Measurements from ENCODE around the gene COL23A1.
"Not testable (repeated sequence)": the region's sequence is repeated elsewhere in the genome, so short reads cannot be mapped to it uniquely, and the experiment has no call there.

COL23A1 gene

DNA sequence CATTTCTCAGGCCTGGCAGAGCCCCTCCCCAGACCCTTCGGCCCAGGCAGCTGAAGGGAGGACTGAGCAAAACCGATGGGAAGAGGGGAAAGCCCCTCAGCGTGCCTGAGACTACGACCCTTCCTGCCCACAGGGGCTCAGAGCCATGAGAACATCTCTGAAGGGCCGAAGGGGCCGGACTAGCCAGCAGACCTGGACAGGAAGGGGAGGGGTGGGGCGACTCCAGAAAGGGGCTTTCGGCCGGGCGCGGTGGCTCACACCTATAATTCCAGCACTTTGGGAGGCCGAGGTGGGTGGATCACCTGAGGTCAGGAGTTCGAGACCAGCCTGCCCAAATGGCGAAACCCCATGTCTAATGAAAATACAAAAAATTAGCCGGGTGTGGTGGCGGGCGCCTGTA is 271.8 kb downstream of the COL23A1 start:
- TF ChIP-seq, protein P1, sequence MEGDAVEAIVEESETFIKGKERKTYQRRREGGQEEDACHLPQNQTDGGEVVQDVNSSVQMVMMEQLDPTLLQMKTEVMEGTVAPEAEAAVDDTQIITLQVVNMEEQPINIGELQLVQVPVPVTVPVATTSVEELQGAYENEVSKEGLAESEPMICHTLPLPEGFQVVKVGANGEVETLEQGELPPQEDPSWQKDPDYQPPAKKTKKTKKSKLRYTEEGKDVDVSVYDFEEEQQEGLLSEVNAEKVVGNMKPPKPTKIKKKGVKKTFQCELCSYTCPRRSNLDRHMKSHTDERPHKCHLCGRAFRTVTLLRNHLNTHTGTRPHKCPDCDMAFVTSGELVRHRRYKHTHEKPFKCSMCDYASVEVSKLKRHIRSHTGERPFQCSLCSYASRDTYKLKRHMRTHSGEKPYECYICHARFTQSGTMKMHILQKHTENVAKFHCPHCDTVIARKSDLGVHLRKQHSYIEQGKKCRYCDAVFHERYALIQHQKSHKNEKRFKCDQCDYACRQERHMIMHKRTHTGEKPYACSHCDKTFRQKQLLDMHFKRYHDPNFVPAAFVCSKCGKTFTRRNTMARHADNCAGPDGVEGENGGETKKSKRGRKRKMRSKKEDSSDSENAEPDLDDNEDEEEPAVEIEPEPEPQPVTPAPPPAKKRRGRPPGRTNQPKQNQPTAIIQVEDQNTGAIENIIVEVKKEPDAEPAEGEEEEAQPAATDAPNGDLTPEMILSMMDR (IDR thresholded peaks at IDR 0.05), result no peak
- peaks cover 40% of the 10 kb centered on the region for H3K4me1 Mint-ChIP-seq
- no peaks in the 10 kb centered on the region for H3K36me3 Mint-ChIP-seq (ENCODE audit: low read depth)
- H3K4me3 Mint-ChIP-seq, result no peak overlapping the region
- DNase-seq, result no peak
- H3K9me3 Mint-ChIP-seq, result peaks cover 6% of the 10 kb centered on the region
- H3K27ac Mint-ChIP-seq, result no peak overlapping the region
- peaks cover 6% of the 10 kb centered on the region for H3K27me3 Mint-ChIP-seq (ENCODE audit: low read depth, poor library complexity)

DNA sequence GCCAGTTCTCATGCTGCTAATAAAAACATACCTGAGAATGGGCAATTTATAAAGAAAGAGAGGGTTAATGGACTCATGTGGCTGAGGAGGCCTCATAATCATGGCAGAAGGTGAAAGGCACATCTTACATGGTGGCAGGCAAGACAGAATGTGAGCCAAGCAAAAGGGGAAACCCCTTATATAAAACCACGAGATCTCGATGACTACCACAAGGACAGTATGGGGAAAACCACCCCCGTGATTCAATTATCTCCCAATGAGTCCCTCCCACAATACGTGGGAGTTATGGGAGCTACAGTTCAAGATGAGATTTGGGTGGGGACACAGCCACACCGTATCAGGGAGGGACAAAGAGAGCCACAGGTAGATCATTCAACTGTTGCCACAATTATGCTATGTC is 272.5 kb downstream of the COL23A1 start:
- not testable (repeated sequence) for H3K27ac Mint-ChIP-seq; H3K36me3 Mint-ChIP-seq (ENCODE audit: low read depth); DNase-seq; H3K4me3 Mint-ChIP-seq; H3K27me3 Mint-ChIP-seq (ENCODE audit: low read depth, poor library complexity); H3K9me3 Mint-ChIP-seq
- peaks cover 41% of the 10 kb centered on the region for H3K4me1 Mint-ChIP-seq

DNA sequence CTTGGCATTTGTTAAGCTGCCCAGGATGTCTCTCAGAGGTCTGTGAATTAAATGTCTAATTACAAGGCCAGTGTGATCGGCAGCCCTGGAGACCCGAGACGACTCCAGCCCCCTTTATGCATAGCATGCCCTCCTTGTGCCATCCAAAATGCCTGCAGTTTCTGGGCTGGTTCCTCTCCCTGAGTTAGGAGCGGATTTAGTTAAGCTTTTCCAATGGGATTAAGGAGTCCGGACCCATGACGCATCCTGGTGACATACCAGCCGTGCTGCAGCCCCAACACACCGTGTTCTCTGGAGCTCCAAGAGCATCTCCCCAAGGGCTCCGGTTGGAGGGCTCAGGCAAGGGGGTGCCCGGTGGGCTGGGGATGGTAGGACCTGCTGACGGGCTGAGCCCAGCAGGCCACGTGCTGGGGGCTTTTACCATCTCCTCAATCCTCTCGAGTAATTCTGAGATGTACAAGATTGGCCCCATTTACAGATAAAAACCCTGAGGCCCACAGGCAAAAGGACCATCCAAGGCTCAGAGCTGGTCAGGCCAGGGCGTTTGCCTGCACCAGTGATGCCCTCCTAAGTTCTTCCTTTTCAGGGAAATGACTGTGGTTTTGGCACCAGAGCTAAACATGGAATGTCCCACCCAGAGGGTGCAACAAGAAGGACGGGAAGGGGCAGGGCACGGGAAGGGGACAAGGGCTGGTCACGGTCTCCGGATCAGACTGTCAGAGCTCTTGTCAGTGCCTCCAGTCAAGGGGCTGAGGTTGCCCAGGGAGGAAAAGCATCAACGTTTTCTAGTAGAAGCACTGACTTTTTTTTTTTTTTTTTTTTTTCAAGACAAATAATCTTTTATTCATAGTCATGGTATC is 275.0 kb downstream of the COL23A1 start:
- peaks cover 6% of the 10 kb centered on the region for H3K27me3 Mint-ChIP-seq (ENCODE audit: low read depth, poor library complexity)
- DNase-seq, result no peak
- H3K4me3 Mint-ChIP-seq, result no peak overlapping the region
- H3K27ac Mint-ChIP-seq, result no peak overlapping the region
- H3K36me3 Mint-ChIP-seq (ENCODE audit: low read depth), result no peaks in the 10 kb centered on the region
- peaks cover 6% of the 10 kb centered on the region for H3K9me3 Mint-ChIP-seq
- TF ChIP-seq, protein P1 (IDR thresholded peaks at IDR 0.05), result no peak
- peaks cover 40% of the 10 kb centered on the region for H3K4me1 Mint-ChIP-seq

DNA sequence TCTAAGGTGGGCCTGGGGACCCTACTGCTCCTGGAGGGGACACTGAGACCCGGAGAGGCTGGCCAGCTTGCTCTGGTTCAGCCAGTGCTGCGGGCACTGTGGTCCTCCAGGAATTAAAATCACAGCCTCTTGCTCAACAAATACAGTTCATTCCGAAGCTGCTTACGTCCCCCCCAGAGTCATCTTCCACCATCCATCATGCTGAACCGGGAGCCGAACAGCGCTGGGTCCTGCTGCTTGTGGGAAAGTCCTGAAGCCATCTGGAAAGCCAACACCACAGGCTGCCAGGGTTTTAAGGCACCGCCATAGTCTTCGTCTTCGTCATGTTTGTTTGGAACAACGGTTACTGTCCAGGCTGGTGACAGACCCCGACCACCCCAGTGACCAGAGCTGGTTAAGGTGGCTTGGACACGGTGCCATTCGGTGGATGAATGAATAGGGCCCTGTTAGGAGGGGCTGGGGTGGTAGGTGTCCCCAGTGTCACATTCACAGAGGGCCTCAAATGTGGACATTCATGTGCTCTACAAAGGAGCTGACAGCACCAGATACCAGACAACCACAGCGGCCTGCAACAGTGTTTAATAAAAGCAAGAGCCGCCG is 276.0 kb downstream of the COL23A1 start:
- Mint-ChIP-seq H3K9me3 (peaks cover 6% of the 10 kb centered on the region), H3K4me1 (peaks cover 42% of the 10 kb centered on the region), H3K27ac (peak overlapping the region; percentile 12), H3K27me3 (ENCODE audit: low read depth, poor library complexity) (peaks cover 6% of the 10 kb centered on the region), H3K36me3 (ENCODE audit: low read depth) (no peaks in the 10 kb centered on the region), H3K4me3 (no peak overlapping the region)
- TF ChIP-seq, protein P1 (IDR thresholded peaks at IDR 0.05), result no peak
- DNase-seq, result no peak

DNA sequence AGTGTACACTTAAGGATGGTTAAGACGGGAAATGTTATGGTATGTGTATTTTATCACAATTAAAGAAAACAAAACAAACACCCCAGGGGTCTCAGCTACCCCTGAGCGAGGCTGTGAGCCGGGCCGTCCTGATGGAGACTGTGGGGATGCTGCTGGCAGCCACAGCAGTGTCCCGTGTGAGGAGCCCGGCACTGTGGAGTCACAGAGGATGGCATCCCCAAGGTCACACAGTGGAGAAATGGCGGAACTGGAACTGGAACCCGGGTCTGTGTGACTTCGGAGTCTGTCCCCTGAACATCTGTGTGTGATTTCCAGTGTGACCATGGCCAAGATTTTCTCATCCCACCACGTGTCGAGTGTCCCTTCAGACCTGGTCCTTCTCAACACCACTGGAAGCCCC is 276.9 kb downstream of the COL23A1 start:
- peaks cover 47% of the 10 kb centered on the region for H3K4me1 Mint-ChIP-seq
- H3K4me3 Mint-ChIP-seq, result no peak overlapping the region
- H3K36me3 Mint-ChIP-seq (ENCODE audit: low read depth), result no peaks in the 10 kb centered on the region
- DNase-seq, result no peak
- H3K27me3 Mint-ChIP-seq (ENCODE audit: low read depth, poor library complexity), result peaks cover 3% of the 10 kb centered on the region
- peaks cover 6% of the 10 kb centered on the region for H3K9me3 Mint-ChIP-seq
- H3K27ac Mint-ChIP-seq, result peak overlapping the region; percentile 12
- TF ChIP-seq, protein P1 (IDR thresholded peaks at IDR 0.05), result no peak

DNA sequence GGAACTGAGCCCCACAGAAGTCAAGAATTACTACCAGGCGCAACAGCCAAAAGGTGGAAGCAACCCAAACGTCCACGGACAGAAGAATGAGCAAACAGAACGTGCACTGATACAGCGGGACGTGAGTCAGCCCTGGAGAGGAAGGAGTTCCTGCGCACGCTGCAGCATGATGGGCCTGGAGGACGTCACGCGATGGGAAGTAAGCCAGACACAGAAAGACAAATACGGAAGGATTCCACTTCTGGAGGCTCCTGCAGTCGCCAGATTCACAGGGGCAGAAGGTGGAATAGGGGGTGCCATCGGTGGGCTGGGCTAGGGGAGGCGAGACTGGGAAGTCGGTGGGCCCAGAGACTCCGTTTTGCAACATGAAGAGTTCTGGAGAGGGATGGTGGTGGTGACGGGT is 277.3 kb downstream of the COL23A1 start:
- Mint-ChIP-seq H3K36me3 (ENCODE audit: low read depth) (no peaks in the 10 kb centered on the region), H3K4me3 (no peak overlapping the region), H3K27ac (peak overlapping the region; percentile 33), H3K27me3 (ENCODE audit: low read depth, poor library complexity) (peaks cover 3% of the 10 kb centered on the region), H3K4me1 (peaks cover 51% of the 10 kb centered on the region), H3K9me3 (peaks cover 6% of the 10 kb centered on the region)
- no peak for DNase-seq
- TF ChIP-seq, protein P1 (IDR thresholded peaks at IDR 0.05), result no peak

All from nephron progenitor cell (in vitro differentiated cells).